NCI-H1436 treated with DMSO at 0.1 percent for 48 hours (cell line): ENCODE measurements around the gene RECQL5.

Source experiments
- DNase-seq: peaks from one replicate; lab custom pipeline; 2025; lab: John Stamatoyannopoulos, UW

The RECQL5 gene

GRCh38 chr17:75633486-75634375 lies 33.2 kb downstream of the RECQL5 start:
- DNase-seq: peak; percentile 52

- DNase-seq: no peak
These were observed 34.0 kb downstream of the RECQL5 start, which contains the start of gene SMIM5 for GRCh38 chr17:75632863-75633485. TSS of gene SMIM5 (plus strand) at chr17:75633434. CDS start at chr17:75640202, 6,768 bp downstream.

- DNase-seq: no peak
These were observed 34.5 kb downstream of the RECQL5 start for GRCh38 chr17:75632428-75632827.

- no peak for DNase-seq
These were observed 35.6 kb downstream of the RECQL5 start for GRCh38 chr17:75631353-75631752.

GRCh38 chr17:75630071-75630917 lies 36.7 kb downstream of the RECQL5 start:
- DNase-seq: no peak

- no peak for DNase-seq
These were observed 37.8 kb downstream of the RECQL5 start for GRCh38 chr17:75629157-75629556.

GRCh38 chr17:75628425-75628824 lies 38.5 kb downstream of the RECQL5 start:
- DNase-seq: no peak

GRCh38 chr17:75627094-75627493 lies 39.9 kb downstream of the RECQL5 start:
- no peak for DNase-seq

- no peak for DNase-seq
These were observed 40.4 kb downstream of the RECQL5 start for GRCh38 chr17:75626496-75627038.

GRCh38 chr17:75625813-75626486 lies 41.0 kb downstream of the RECQL5 start:
- no peak for DNase-seq

- DNase-seq: no peak
These were observed 42.1 kb downstream of the RECQL5 start for GRCh38 chr17:75624714-75625345.

- no peak for DNase-seq
These were observed 42.9 kb downstream of the RECQL5 start for GRCh38 chr17:75624021-75624420.

GRCh38 chr17:75623386-75623785 lies 43.6 kb downstream of the RECQL5 start:
- DNase-seq: no peak

- no peak for DNase-seq
These were observed 44.1 kb downstream of the RECQL5 start for GRCh38 chr17:75622771-75623273.

- DNase-seq: no peak
These were observed 44.9 kb downstream of the RECQL5 start for GRCh38 chr17:75622076-75622475.

GRCh38 chr17:75621489-75621888 lies 45.5 kb downstream of the RECQL5 start:
- no peak for DNase-seq

GRCh38 chr17:75619506-75620431 lies 47.2 kb downstream of the RECQL5 start:
- DNase-seq: no peak

- DNase-seq: no peak
These were observed 49.3 kb downstream of the RECQL5 start for GRCh38 chr17:75617675-75618074.

- no peak for DNase-seq
These were observed 49.7 kb downstream of the RECQL5 start for GRCh38 chr17:75617218-75617617.
